T47D (cell line): ENCODE measurements around the gene RPL31.

ENCODE experiments used
- DNase-seq, 2 experiments: peaks; one replicate each; pipeline versions ENCODE4 v3.0.0 to v3.0.0-alpha.2; 2011 to 2012; ENCODE audit warnings: low read depth in 1 of 2, low spot score in 1 of 2
- JUND ChIP-seq: IDR thresholded peaks from 2 replicates; pipeline ENCODE4 v1.6.1; 2012; ENCODE audit warnings: low read depth
- in situ Hi-C: cut with HindIII; loops from 2 replicates; pipeline ENCODE4 v1.10.0; 2016; ENCODE audit warnings: low sequenced_read_pairs, low pct_unique_long_range_greater_than_20kb

Gene RPL31

GRCh38 chr2:100978582-100979191 is 23.4 kb upstream of the RPL31 start:
- DNase-seq = no peak
- no peak for TF ChIP-seq JUND
- in situ Hi-C loops = no loop called here

- DNase-seq = no peak
- TF ChIP-seq JUND = no peak
- in situ Hi-C loops = no loop called here
These were observed 22.0 kb upstream of the RPL31 start for GRCh38 chr2:100980046-100980445.

- in situ Hi-C loops = no loop called here
- no peak for TF ChIP-seq JUND
- DNase-seq = no peak
These were observed 21.1 kb upstream of the RPL31 start for GRCh38 chr2:100981011-100981410.

GRCh38 chr2:100982431-100982861 is 19.6 kb upstream of the RPL31 start:
- no peak for TF ChIP-seq JUND
- DNase-seq = no peak
- in situ Hi-C loops = no loop called here

- no peak for DNase-seq
- in situ Hi-C loops = no loop called here
- no peak for TF ChIP-seq JUND
These were observed 18.9 kb upstream of the RPL31 start for GRCh38 chr2:100983201-100983600.

GRCh38 chr2:100983684-100984310 is 18.3 kb upstream of the RPL31 start:
- no peak for DNase-seq
- no peak for TF ChIP-seq JUND
- in situ Hi-C loops = no loop called here

- DNase-seq = peak; percentile 49 to 76
- in situ Hi-C loops = no loop called here
- no peak for TF ChIP-seq JUND
These were observed 17.2 kb upstream of the RPL31 start for GRCh38 chr2:100984892-100985307.

GRCh38 chr2:100986157-100986556 is 15.9 kb upstream of the RPL31 start:
- in situ Hi-C loops = no loop called here
- no peak for TF ChIP-seq JUND
- DNase-seq = no peak

GRCh38 chr2:100987536-100987935 is 14.6 kb upstream of the RPL31 start:
- no peak for DNase-seq
- no peak for TF ChIP-seq JUND
- in situ Hi-C loops = no loop called here

GRCh38 chr2:100987974-100988373 is 14.1 kb upstream of the RPL31 start:
- in situ Hi-C loops = no loop called here
- TF ChIP-seq JUND = no peak
- no peak for DNase-seq

GRCh38 chr2:100988630-100989417 is 13.3 kb upstream of the RPL31 start:
- in situ Hi-C loops = no loop called here

GRCh38 chr2:100989666-100990065 is 12.4 kb upstream of the RPL31 start:
- in situ Hi-C loops = no loop called here
- TF ChIP-seq JUND = no peak
- DNase-seq = no peak

More at GRCh38 chr2:100988630-100989417, 13.3 kb upstream of the RPL31 start:
- no peak for DNase-seq
- no peak for TF ChIP-seq JUND

- no peak for DNase-seq
- TF ChIP-seq JUND = no peak
- in situ Hi-C loops = no loop called here
These were observed 11.9 kb upstream of the RPL31 start for GRCh38 chr2:100990166-100990565.
